ENCODE data around the gene GALNT17.

Gene GALNT17

DNA sequence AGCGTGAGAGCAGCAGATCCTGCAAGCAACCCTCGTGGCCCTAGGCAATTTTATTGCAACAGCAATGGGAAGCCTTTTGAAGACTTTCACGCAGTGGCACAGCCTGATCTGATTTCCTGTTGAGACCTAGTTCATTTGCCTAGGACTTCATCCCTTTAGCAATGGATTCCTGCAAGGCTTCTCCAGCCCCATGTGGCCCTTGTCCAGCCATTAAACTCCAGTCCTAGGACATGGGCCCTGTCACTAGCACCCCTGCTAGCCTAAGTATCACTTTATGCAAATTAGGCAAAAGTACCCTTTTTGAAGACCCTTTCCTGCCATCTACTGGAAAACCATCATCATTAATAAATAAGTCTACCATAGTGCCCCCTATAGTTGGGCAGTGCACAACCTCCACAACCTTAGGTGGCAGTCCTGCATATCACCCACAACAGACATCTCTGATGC lies 379.4 kb downstream of the GALNT17 start:
- no peak for ATAC-seq

DNA sequence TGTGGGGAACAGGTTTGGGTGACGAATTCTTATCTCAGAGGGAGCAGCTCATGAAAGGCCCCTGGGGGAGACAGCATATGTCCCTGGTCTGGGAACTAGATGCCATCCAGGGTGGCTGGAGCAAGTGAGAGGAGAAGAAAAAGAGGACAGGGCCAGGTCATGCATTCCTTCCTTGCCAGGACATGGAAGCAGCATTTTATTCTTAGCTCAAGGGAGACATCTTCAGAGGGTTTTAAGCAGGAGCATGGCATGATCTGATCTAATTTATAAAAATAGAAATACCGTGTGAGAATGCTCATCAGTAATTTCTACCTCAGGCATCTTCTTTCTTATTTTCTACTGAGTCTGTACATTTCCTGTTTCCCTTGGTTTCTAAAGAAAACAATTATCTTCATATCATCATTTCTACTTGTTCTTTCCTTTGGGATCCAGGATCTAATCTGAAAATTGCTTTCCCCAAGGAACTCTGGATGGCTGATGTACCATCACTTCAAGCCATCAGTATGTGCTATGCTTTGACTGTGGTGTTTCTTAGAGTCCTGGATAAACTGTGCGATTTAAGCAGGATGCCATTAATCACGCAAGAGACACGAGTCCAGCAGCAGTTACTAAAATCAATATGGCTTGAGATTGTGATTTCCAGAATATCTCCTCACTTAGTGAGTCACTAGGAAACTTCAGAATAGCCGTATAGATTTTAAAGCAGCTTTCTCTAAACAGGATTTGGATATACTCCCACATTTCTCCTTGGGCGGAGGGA lies 386.2 kb downstream of the GALNT17 start:
- ATAC-seq, result no peak

DNA sequence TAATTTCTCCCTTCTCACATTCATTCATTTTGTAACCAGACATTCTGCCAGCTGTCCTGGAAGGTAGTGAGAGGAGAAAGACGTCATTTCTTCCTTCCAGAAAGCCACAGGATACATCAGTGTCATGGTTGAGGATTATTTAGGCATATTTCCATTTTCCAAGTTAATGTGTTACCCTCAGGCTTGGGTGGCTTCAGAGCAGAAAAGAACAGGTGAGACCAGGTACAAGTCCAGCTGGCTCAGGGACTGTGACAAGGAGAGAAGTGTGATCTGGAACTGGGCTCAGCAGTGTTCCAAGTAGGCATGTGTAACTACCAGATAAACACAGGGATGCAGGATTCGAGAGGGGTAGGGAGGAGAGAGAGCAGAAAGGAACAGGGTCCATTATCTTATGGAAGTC lies 386.9 kb downstream of the GALNT17 start:
- no peak for ATAC-seq

DNA sequence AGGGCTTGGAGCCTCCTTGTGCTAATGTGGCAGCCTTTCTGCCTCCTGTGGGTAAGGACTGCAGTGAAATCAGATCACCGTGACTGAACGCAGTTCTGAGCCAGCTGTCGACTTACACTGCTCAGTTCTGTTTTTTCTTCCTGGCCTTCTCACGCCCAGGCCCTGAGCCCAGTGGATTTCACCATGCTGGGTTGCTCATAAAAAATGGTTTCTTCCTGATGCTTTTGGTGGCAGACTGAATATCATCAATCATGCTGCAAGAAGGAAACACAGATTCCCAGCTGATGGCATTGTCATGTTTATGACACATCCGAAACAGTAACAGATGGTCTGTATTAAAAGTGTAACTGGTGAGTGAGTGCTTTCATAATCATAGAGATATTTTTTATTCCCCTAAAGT lies 389.6 kb downstream of the GALNT17 start:
- no peak for ATAC-seq

DNA sequence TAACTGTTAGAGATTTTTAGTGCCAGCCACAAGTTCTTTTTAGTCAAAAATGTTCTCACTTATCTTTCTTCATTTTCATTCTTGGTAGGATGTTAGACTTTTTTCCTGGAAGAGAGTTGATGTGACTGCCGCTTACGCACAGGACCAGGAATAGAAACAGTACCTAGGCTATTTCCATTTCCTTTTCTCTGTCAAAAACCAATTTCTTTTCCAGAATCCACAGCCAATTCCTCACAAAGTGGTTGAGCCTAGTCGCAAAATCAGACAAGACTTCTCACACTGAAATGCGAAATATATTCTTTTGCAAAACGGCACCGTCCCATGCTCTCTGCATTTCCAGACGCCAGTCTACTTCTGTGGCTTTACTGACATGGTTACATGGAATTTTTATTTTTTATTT lies 394.2 kb downstream of the GALNT17 start:
- no peak for ATAC-seq

DNA sequence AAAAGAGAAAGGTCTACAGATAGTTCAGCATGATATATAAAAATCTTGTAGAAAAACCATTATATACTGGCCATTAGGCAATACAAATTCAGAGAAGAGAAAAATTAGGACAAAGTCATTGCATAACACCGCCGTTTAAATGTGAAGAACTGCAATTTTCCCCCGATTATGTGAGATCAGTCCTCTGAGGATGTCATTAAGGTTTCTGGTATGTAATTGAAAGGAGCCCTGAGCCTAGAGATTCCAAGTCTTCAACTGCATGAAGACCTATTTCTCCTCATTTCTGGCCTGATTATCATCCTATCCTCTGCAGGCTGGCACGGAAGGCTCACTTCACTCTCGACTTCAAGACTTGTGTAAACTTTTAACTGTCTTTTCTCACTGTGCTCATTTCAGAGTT lies 395.3 kb downstream of the GALNT17 start:
- ATAC-seq, result no peak

DNA sequence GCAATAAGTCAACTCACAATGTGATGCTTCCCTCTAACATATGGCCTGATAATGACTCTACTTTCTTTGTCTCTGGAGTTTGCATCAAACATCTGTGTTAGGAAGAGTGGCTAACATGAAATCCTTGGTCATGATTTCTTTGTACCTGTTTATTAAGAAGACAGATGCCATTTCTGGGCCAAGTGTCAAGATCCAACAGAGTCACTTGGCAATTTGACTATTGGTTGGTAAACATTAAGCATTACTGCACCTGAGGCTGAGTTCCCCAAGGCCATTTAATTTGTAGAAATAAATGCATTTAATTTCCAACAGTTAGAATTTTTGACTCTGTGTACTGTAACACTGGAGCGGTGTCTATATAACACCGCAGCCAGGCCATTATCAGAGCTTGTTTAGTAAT lies 403.7 kb downstream of the GALNT17 start:
- no peak for ATAC-seq

DNA sequence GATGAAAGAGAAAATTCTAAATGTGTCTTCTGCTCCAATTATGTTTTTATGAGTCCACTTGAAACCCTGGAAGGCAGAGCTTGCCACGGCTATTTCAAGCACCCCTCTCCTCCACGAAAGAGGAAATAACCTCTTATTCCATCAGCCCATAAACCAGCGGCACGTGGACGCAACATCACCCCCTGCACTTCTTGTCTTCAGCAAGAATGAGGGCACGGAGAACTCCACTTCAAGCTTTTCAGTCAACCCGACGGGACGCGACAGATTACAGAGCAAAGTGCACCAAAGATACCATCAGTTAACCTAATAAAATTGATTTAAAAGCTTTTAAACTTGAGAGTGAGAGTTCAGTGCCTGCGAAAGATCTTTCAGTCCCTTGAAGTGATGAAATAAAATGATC lies 406.3 kb downstream of the GALNT17 start:
- no peak for ATAC-seq

DNA sequence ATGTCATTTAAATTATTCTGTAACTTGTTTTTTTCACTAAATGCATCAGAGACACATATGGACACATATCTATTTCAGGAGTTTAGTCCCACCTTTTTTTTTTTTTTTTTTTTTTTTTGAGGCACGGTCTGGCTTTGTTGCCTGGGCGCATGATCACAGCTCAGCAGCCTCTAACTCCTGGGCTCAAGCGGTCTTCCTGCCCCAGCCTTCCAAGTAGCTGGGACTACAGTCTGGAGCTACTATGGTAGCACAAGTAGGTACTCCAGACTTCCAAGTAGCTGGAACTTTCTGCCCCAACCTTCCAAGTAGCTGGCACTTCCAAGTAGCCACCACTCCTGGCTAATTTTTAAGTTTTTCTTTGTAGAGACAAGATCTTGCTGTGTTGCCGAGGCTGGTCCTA lies 407.7 kb downstream of the GALNT17 start:
- ATAC-seq, result no peak

DNA sequence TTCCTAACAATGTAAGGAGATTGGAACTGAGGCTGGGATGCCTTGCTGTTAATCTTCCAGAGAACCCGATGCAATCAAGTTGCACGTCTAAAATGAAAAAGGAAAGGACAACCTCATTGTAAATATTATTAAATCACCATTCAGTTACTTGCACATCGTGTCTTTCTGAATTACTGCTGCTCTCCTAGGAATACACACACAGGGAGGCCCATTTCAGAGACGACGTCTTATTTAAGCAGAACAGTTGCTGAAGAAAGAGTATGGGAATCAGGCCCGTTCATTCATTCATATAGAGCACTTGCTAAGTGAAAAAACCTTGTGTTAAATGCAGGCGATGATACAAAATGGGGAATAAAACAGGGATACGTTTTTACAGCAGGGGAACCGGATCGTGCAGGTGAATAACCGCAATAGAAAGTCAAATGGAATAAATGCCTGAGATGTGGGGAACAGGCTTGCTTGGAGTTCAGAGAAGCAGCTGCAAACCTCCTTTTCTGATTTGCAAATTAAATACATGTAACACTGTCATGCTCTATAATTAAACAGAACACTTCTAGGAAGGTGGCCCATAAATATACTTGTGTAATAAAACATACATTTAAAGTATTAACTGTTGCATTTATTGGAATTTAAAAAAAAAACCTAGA lies 409.9 kb downstream of the GALNT17 start:
- no peak for ATAC-seq

DNA sequence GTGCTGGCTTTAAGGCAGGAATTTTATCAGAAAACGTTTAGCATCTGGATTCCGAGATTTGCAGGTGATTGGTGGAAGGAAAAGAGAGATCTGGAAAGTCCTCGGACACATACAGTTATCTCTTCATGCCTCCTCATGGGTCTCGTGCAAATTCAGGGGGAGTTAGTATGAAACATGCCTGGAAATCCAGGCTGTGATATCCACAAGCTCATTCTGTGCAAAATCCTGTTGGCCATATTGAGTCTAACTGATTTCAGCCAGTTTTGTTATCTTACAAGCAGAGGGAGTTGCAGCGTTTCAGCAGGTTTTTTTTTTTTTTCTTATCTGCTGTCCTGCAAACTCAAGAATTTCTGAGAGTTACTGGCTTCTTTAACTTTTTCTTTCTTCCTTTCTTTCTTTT lies 411.5 kb downstream of the GALNT17 start:
- no peak for ATAC-seq

DNA sequence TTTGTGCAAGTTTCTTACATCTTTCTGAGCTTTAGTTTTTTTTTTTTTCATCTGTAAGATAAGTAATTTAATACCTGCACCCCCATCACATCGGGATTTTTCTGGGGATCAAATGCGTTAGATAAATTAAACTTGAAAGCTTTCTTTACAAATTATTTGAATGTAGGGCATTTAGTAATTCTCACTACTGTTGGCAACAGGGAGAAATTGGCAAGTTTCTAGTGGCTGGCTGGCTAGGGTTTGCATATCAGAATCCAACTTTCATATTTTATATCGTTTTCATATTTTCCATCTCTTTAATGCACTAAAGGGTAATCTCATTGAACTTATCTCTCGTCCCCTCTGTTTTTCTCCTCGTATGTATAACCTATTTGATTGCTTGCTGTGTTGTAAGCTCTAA lies 412.9 kb downstream of the GALNT17 start:
- ATAC-seq, result no peak

DNA sequence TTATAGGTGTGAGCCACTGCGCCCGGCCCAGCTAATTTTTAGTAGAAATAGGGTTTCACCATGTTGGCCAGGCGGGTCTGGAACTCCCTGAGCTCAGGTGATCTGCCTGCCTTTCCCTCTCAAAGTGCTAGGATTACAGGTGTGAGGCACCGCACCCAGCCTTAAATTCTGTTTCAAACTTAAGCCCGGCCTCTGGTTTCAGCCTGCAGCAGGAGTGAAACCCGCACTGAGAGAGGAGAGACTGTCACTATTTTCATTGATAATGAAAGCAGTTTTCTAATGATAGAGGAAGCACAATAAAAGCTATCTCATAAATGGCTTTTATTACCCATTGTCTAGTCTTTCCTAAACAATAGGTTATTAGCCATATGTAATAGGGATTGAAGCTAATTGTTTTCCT lies 415.5 kb downstream of the GALNT17 start:
- ATAC-seq, result no peak

DNA sequence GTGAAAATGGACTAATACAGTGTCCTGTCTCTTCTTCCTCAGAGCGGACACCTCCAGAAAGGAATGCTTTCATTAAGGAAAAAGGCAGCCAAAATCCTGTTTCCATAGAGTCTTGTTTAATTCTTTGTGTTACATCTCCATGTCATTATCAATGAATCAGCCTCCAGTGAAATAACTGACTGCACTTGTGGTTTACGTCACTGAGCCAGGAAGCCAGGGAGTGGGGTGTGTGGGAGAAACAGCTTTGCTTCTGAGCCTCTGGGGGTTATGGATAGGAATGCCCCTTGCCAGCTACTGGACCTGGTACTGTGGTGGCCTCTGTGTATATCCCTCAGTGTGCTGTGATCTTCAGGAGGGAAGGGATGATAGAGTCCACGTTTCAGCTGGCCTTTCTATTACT lies 416.8 kb downstream of the GALNT17 start:
- ATAC-seq, result no peak

DNA sequence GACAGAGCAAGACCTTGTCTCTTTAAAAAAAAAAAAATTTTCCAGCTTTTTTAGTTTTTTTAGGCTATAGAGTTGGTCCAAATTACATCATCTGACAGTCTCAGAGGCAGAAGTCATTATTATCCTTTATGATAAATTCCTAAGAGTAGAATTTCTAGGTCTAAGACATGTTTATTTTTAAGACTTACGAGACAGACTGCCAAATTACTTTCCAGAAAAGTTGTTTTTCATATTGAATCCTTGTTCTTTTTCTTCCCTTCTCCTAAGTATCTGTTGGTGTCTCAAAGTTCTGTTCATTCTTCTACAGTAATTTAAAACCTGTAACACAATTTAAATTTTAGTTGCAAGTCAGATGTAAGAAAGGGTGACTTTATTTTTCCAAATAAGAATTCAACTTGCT lies 421.4 kb downstream of the GALNT17 start:
- ATAC-seq, result no peak

DNA sequence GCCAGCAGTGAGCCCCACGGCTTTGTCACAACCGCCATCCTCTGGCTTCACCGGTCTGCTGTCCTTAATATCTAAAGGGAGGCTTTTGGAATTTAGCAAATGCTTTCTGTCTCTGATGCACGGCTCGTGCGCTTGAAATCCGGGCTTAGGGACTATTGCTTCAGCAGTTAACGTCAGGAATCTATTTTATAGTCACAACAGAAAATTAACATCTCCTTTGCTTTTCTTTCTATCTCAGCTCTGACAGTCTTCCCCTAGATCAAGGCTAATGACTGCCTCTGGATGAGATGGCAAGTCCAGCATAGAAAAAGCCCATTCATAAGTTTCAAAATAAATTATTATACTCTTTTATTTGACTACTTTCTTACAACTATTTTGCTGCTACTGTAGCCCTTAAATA lies 423.8 kb downstream of the GALNT17 start:
- no peak for ATAC-seq

DNA sequence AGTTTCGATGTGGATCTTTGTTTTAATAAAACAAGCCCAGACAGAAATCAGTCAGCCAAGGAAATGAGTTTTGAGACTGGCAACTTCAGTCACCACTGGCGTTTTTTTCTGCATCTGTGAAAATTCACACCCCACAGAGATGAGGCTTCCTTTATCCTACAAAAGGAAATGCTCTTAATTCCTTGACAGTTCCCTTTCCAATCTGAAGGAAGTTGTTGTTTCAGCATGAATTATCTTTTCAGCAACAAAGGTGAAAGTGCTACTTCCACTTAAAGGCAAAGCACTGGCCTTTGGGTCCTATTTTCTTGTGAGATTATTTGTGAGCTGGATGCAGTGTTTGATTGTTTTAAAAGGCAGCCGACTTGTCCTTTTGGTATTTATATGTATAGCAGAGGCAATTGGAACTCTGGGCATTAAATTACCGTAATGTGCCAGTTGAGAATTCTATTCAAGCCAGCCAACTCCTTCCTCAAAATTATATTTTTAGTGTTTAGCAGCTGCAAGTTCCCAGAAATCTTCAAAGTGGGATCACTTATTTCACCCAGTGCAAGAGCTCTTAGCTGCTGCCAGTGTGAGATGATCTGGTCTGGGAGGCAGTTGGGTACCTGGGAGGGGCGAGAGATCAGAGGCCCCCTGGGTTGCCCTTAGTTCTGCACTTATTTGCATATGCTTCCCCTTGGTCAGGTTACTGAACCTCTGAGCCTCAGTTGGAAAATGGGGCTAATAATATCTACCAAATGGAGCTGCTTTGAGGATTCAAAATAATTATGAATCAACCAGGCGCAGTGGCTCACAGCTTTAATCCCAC lies 427.1 kb downstream of the GALNT17 start:
- no peak for ATAC-seq

DNA sequence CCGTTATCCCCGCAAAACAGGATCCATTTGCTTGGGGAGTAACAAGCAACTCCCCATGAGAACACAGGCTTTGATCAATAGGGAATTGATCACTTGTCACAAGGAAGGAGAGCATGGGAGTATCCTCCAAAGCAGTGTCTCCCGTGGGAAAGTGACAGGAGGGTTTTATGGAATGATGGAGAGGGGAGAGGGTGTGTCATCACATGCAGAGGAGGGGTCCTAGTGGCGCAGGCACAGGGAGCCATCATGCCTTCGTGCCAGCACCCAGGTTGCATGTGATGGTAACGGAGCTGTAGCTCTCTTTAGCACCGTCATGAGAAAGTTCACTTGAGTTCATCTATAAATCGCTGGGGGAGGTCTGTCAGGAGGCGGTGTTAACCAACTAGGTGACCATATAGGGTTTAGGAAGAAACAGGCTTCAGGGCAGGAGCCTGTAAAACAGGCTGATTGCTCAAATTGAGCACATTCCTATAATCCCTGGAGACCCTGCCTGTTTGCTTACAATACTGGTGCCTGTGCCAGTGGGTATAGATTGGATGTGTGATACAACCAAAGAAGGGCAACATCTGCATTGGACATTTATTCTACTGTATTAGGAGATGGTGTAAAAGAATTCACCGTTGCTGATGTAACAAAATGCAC lies 428.5 kb downstream of the GALNT17 start:
- no peak for ATAC-seq

DNA sequence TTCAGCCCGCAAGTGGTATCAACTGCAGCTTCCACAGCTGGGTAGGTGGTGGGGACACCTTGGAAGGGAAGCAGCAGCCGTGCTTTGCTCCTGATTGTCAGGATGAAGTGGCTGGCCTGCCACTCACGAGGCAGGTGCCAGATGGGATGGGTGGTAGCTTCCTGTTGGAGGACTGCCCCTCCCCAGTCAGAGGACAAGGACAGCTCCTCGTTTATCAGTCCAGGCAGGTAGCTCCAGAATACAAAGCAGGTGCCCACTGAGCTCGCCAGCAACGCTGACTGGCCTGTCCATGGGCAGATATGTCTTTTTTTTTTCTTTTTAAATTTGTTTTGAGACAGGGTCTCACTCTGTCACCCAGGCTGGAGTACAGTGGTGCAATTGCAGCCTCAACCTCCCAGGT lies 431.3 kb downstream of the GALNT17 start:
- ATAC-seq, result no peak

DNA sequence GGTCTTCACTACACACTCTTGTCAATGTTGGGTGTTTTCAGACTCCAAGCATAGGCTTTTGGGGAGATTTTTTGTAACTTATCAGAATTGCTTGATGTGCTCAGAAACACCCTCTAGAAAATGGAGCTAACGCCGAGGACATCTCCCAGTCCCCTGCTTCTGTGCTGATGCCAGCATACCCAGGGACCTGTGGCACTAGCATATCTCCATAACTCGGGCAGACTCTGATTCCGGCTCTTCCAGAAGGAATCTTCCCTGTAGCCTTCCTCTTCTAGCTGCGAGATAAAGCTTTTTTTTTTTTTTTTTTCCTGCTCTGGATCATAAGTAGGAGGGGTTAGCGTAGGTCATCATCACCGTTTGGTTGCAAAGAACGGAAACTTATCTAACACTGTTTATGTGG lies 434.4 kb downstream of the GALNT17 start:
- no peak for ATAC-seq

DNA sequence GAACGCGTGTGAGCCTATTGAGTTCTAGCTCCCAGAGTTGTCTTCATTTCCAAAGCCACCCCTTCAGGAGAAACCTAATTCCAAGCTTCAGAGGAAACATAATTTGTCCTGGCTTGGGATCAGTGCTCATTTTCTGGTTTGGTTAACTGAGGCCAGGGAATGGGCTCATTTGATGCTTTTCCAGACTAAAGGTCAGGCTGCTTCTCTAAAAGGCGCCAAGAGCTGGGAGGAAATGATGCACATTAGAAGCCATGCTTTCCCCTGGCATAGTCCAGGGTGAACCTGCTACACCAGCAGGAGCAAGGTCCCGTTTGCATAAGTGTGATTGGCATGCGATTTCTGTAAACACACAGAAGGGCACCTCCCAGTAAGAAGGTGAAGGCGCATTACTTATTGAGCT lies 435.0 kb downstream of the GALNT17 start:
- ATAC-seq, result no peak

DNA sequence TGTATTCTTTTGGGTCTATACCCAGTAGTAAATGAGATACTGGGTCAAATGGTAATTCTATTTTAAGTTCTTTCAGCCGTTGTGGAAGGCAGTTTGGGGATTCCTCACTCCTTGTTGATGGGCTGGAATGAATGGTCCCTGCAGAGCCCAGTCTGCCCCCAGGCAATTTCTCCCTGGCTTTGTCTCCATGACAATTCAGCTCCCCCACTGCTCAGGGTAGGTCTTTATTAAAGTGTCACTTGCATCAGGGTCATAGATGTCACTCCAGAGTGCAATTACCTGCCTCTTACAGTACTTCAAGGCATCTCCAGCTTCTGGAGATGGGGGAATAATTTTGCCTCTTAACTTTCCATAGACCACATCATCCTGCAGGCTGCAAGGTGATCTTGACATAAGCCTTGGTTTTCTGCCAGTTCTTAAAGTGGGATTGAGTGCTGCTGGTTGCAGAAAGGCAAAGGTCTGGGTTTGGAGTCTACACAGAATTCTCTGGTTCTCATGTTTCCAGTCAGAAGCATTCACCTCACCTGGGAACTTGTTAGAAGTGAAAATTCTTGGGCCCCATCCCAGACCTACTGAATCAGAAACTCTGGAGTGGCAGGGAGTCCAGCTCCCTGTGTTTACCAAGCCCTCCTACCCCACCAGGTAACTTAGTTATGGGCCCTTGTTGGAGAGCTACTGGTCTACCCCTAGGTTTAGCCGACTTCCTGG lies 442.4 kb downstream of the GALNT17 start:
- no peak for ATAC-seq

DNA sequence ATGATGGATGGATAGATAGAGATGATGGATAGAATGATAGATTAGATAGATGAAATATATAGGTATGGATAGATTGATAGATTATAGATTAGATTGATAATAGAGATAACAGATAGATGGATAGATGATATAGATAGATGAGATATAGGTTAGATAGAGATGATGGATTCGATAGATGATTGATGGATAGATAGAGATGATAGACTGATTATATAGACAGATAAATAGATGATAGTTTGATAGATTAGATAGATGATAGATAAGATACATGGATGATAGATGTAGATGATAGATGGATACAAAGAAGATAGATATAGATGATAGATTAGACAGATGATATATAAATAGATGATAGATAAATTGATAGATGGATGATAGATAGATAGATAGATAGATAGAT lies 448.1 kb downstream of the GALNT17 start:
- ATAC-seq, result no peak
